Right cardiac atrium (tissue), 5 donors: Measurements from ENCODE around the gene PPP1R3D. TPM values are rescaled to one million over a fixed set of nuclear protein-coding genes. Genes with fewer than 3 reads are reported as not detected.

ENCODE experiments used
- ATAC-seq, 2 donors: fragments of 200-7000 bp; cut with Tn5 transposase; one replicate each; pipeline versions ENCODE4 v1.8.0 to v1.9.1; 2020; ENCODE audit warnings: moderate library complexity in 2 of 2, mild to moderate bottlenecking in 1 of 2
- DNase-seq, 3 donors: peaks; one replicate each; pipeline ENCODE4 v3.0.0-alpha.2; 2020
- H3K27ac ChIP-seq: one replicate; pipeline ENCODE4 v1.5.1; 2013; ENCODE audit warnings: mild to moderate bottlenecking, low read length, control low read depth, moderate library complexity
- H3K27me3 ChIP-seq: one replicate; pipeline ENCODE4 v1.6.1; 2013; ENCODE audit not compliant: control insufficient read depth, insufficient read depth
- H3K4me1 ChIP-seq: one replicate; pipeline ENCODE4 v1.6.1; 2013; ENCODE audit warnings: low read length; ENCODE audit not compliant: control insufficient read depth, insufficient read depth
- H3K4me3 ChIP-seq: one replicate; pipeline ENCODE4 v1.5.1; 2013; ENCODE audit warnings: low read length, control low read depth
- H3K9me3 ChIP-seq: one replicate; pipeline ENCODE4 v1.6.1; 2013; ENCODE audit warnings: low read length; ENCODE audit not compliant: control insufficient read depth
- WGBS: extraction: QIAGEN DNeasy Blood & Tissue Kit; methylation state at CpG from one replicate; pipeline ENCODE4 v1.1.7; 2013; 5-methylcytosine and 5-hydroxymethylcytosine counted together
- intact Hi-C, 4 donors: fragments of 100-400 bp; cut with DNase I; formaldehyde crosslinking; loops; one replicate each; pipeline versions ENCODE4 v1.11.0 to v1.14.0; 2022 to 2023
- long read RNA-seq, 4 donors: library from polyadenylated mRNA; unstranded; transcript quantifications; one replicate each; pipeline ENCODE4 v2.0.0, GENCODE V29; 2020 to 2021
- polyA plus RNA-seq: library from polyadenylated mRNA; stranded (reverse); fragments of 200-250 nt; gene quantifications from one replicate; pipeline ENCODE4 v1.2.3, GENCODE V29; 2013
- total RNA-seq, 4 donors: library from RNA; stranded (reverse); fragmentation: NEBNext Ultra II Directional; extraction: Animal tissue kit (Norgen Biotek cat#: 25700); gene quantifications; one replicate each; pipeline ENCODE4 v1.2.1, GENCODE V29; 2021
- donor health status: healthy with polysubstance abuse.
- donor health status: DM: no; HTN: yes; CAD: no.
- donor health status: DM: no; HTN: no; CAD: no.
- donor health status: DM: no; HTN: yes; CAD: no; lungs with severe emphysema.
- donor health status: DM: yes; HTN: yes; CAD: no.

Gene PPP1R3D
- total RNA-seq (10 to 100 TPM in 2 of 4 donors, 1 to 10 TPM in 2; 6.3 to 12.2 (median 9.7) TPM), polyA plus RNA-seq (4.9 TPM)
- long read RNA-seq, donor 1, transcript PPP1R3D-201 (1 exons, 3,630 nt) = major isoform, 39 of 39 reads
- long read RNA-seq, donor 1, partial matches to known transcripts = 0 of 39 reads
- long read RNA-seq, donor 1, other reads (novel, unspliced or antisense) = 0 of 39 reads
- long read RNA-seq, donor 2, transcript PPP1R3D-201 (1 exons, 3,630 nt) = major isoform, 14 of 14 reads
- long read RNA-seq, donor 2, partial matches to known transcripts = 0 of 14 reads
- long read RNA-seq, donor 2, other reads (novel, unspliced or antisense) = 0 of 14 reads
- long read RNA-seq, donor 3, transcript PPP1R3D-201 (1 exons, 3,630 nt) = major isoform, 10 of 10 reads
- long read RNA-seq, donor 3, partial matches to known transcripts = 0 of 10 reads
- long read RNA-seq, donor 3, other reads (novel, unspliced or antisense) = 0 of 10 reads
- long read RNA-seq, donor 4, transcript PPP1R3D-201 (1 exons, 3,630 nt) = major isoform, 13 of 13 reads
- long read RNA-seq, donor 4, partial matches to known transcripts = 0 of 13 reads
- long read RNA-seq, donor 4, other reads (novel, unspliced or antisense) = 0 of 13 reads

- ATAC-seq = peak; percentile 97 to 98
- intact Hi-C loops = no loop called here
- Histone ChIP-seq H3K27me3 (no peaks in the 10 kb centered on the region), H3K4me3 (peak within 1 kb of the TSS; percentile 67), H3K4me1 (peaks cover 5% of the 10 kb centered on the region), H3K27ac (peak within 1 kb of the TSS; percentile 95), H3K9me3 (no peaks in the 10 kb centered on the region)
- peak; percentile 98 to 99 (median 99) for DNase-seq
- WGBS = under 1% methylated on average over 57 of the region's 57 CpGs
Observed at GRCh38 chr20:59940129-59940955, at the start of gene PPP1R3D, which contains the start of gene FAM217B. TSS of gene PPP1R3D (minus strand) at chr20:59940305. CDS start at chr20:59939931, 374 bp downstream. TSS of gene FAM217B (plus strand) at chr20:59940389. CDS start at chr20:59943944, 3,555 bp downstream.

GRCh38 chr20:59988141-59988540 is 48.0 kb upstream of the PPP1R3D start:
- no peak for ATAC-seq
- H3K4me3 ChIP-seq = no peak overlapping the region
- H3K4me1 ChIP-seq = no peaks in the 10 kb centered on the region
- DNase-seq = no peak
- no peak overlapping the region for H3K27ac ChIP-seq
- intact Hi-C loops = no loop called here
- H3K27me3 ChIP-seq = no peaks in the 10 kb centered on the region
- WGBS = 64% methylated on average over 5 of the region's 5 CpGs
- no peaks in the 10 kb centered on the region for H3K9me3 ChIP-seq

- ATAC-seq (no peak), DNase-seq (no peak)
- Histone ChIP-seq H3K27me3 (no peaks in the 10 kb centered on the region), H3K4me3 (no peak overlapping the region), H3K4me1 (no peaks in the 10 kb centered on the region), H3K9me3 (no peaks in the 10 kb centered on the region), H3K27ac (no peak overlapping the region)
- WGBS = 85% methylated on average over 7 of the region's 7 CpGs
- intact Hi-C loops = no loop called here
Observed at GRCh38 chr20:59987135-59987534, 47.0 kb upstream of the PPP1R3D start.

- DNase-seq (peak in 2 of 3 donors; percentile 58 to 63), ATAC-seq (peak in 1 of 2 donors; percentile 51)
- Histone ChIP-seq H3K9me3 (no peaks in the 10 kb centered on the region), H3K4me3 (no peak overlapping the region), H3K27me3 (no peaks in the 10 kb centered on the region), H3K4me1 (no peaks in the 10 kb centered on the region), H3K27ac (no peak overlapping the region)
- intact Hi-C loops = no loop called here
- 80% methylated on average over 3 of the region's 3 CpGs for WGBS
Observed at GRCh38 chr20:59985864-59986263, 45.8 kb upstream of the PPP1R3D start.

- Histone ChIP-seq H3K27me3 (no peaks in the 10 kb centered on the region), H3K27ac (no peak overlapping the region), H3K4me3 (no peak overlapping the region), H3K9me3 (no peaks in the 10 kb centered on the region), H3K4me1 (no peaks in the 10 kb centered on the region)
- intact Hi-C loops = no loop called here
- whole genome bisulfite sequencing = 73% methylated on average over 8 of the region's 8 CpGs
- DNase-seq = no peak
- ATAC-seq = no peak
Observed at GRCh38 chr20:59985164-59985563, 45.1 kb upstream of the PPP1R3D start.

- DNase-seq = no peak
- WGBS = 84% methylated on average over 4 of the region's 4 CpGs
- H3K27ac ChIP-seq = no peak overlapping the region
- intact Hi-C loops = no loop called here
- no peak for ATAC-seq
- H3K4me3 ChIP-seq = no peak overlapping the region
- H3K4me1 ChIP-seq = no peaks in the 10 kb centered on the region
- H3K9me3 ChIP-seq = no peaks in the 10 kb centered on the region
- H3K27me3 ChIP-seq = no peaks in the 10 kb centered on the region
Observed at GRCh38 chr20:59984541-59984940, 44.4 kb upstream of the PPP1R3D start.

GRCh38 chr20:59983076-59983475 is 43.0 kb upstream of the PPP1R3D start:
- H3K27ac ChIP-seq = no peak overlapping the region
- H3K9me3 ChIP-seq = no peaks in the 10 kb centered on the region
- intact Hi-C loops = no loop called here
- no peaks in the 10 kb centered on the region for H3K4me1 ChIP-seq
- ATAC-seq = no peak
- 69% methylated on average over 9 of the region's 9 CpGs for WGBS
- H3K4me3 ChIP-seq = no peak overlapping the region
- H3K27me3 ChIP-seq = no peaks in the 10 kb centered on the region
- no peak for DNase-seq

- H3K4me3 ChIP-seq = no peak overlapping the region
- ATAC-seq = no peak
- no peaks in the 10 kb centered on the region for H3K4me1 ChIP-seq
- H3K27me3 ChIP-seq = no peaks in the 10 kb centered on the region
- no peaks in the 10 kb centered on the region for H3K9me3 ChIP-seq
- WGBS = 87% methylated on average over 9 of the region's 9 CpGs
- intact Hi-C loops = no loop called here
- no peak overlapping the region for H3K27ac ChIP-seq
- DNase-seq = no peak
Observed at GRCh38 chr20:59977086-59977485, 37.0 kb upstream of the PPP1R3D start.

GRCh38 chr20:59976156-59976782 is 36.2 kb upstream of the PPP1R3D start:
- intact Hi-C loops = no loop called here
- Histone ChIP-seq H3K4me3 (no peak overlapping the region), H3K9me3 (no peaks in the 10 kb centered on the region), H3K4me1 (no peaks in the 10 kb centered on the region), H3K27me3 (no peaks in the 10 kb centered on the region), H3K27ac (no peak overlapping the region)
- DNase-seq (no peak), ATAC-seq (no peak)
- 80% methylated on average over 6 of the region's 6 CpGs for WGBS

GRCh38 chr20:59972037-59972801 is 32.1 kb upstream of the PPP1R3D start:
- Histone ChIP-seq H3K27me3 (no peaks in the 10 kb centered on the region), H3K9me3 (no peaks in the 10 kb centered on the region), H3K4me3 (no peak overlapping the region), H3K4me1 (no peaks in the 10 kb centered on the region), H3K27ac (no peak overlapping the region)
- intact Hi-C loops = no loop called here
- WGBS = 81% methylated on average over 12 of the region's 12 CpGs
- DNase-seq (no peak), ATAC-seq (no peak)
